GM21825 (cell line): ENCODE data around the gene DNA2.
A peak's percentile ranks its signal among the peaks of the same experiment; 100 is the strongest.
"Not testable (repeated sequence)": the region's sequence is repeated elsewhere in the genome, so short reads cannot be mapped to it uniquely, and the experiment has no call there.

Experiments
- ATAC-seq: cut with Tn5 transposase; IDR thresholded peaks from one replicate; pipeline ENCODE4 v1.9.1; 2021; ENCODE audit warnings: mild to moderate bottlenecking, moderate library complexity; ENCODE audit not compliant: unreplicated experiment

DNA2 gene, protein sequence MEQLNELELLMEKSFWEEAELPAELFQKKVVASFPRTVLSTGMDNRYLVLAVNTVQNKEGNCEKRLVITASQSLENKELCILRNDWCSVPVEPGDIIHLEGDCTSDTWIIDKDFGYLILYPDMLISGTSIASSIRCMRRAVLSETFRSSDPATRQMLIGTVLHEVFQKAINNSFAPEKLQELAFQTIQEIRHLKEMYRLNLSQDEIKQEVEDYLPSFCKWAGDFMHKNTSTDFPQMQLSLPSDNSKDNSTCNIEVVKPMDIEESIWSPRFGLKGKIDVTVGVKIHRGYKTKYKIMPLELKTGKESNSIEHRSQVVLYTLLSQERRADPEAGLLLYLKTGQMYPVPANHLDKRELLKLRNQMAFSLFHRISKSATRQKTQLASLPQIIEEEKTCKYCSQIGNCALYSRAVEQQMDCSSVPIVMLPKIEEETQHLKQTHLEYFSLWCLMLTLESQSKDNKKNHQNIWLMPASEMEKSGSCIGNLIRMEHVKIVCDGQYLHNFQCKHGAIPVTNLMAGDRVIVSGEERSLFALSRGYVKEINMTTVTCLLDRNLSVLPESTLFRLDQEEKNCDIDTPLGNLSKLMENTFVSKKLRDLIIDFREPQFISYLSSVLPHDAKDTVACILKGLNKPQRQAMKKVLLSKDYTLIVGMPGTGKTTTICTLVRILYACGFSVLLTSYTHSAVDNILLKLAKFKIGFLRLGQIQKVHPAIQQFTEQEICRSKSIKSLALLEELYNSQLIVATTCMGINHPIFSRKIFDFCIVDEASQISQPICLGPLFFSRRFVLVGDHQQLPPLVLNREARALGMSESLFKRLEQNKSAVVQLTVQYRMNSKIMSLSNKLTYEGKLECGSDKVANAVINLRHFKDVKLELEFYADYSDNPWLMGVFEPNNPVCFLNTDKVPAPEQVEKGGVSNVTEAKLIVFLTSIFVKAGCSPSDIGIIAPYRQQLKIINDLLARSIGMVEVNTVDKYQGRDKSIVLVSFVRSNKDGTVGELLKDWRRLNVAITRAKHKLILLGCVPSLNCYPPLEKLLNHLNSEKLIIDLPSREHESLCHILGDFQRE

DNA sequence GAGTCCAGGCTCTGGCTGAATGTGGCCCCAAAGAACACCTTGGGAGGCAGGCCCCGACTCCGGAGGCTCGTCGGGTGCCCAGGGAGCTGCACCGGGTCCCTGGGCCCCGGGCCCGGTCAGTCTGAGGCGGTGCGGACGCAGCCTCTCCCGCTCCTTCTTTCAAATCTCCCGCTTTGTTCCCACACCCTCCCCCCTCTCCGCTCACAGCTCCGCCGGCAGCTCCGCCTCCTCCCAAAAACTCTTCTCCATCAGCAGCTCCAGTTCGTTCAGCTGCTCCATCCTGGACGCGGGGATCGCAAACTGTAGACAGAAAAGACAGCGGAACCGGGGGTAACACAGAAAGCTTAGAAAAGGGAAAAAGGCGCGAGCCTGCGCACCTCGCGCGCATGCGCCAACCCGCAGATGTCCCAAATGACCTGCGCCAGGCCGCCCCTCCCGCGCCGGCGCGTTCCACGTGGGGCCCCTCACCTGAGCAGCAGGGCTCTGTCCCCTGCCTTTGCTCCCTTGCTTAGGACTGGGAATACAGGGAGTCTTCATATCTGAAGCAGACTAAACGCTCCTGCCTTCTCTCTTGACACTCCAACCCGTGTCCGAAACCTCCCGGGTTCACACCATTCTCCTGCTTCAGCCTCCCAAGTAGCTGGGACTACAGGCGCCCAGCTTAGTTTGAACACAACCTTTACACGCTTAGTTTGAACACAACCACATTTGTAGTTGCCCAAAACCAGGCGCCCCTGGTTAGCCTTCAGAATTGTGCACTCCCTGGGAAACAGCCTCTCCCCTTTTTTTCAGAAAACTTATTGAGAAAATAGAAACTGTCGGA is at the start of gene DNA2:
DNA2 (minus strand) TSS at position 388 of the 823 bp plus-strand sequence; CDS start at position 279, 109 bp downstream.
- peak; percentile 87 for ATAC-seq

DNA sequence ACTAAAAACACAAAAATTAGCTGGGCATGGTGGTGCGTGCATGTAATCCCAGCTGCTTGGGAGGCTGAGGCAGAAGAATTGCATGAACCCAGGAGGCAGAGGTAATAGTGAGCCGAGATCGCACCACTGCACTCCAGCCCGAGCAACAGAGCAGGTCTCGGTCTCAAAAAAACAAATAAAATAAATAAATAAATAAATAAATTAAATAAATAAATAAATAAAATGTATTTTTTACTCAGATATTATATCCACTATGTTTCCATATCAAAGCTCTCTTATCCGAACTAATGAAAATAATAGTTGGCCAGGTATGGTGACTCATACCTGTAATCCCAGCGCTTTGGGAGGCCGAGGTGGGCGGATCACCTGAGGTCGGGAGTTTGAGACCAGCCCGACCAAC is 46.8 kb upstream of the DNA2 start:
- not testable (repeated sequence) for ATAC-seq

DNA sequence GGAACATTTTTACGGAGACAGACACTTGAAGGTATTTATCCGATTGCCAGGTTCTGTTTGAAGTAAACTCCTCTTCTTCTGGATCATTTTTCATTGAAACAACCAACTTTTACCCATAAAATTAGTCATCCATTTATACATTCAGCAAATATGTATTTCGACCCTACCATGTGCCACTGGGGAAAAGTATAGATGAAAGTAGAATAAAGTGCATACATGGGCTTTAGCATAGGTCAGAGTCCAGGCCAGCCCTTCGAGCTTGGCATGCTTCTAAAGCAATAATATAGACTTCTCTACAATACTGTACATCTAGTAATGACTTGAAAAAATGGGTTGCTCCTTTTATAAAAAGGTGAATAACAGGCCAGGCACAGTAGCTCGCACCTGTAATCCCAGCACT is 45.4 kb upstream of the DNA2 start:
- ATAC-seq: no peak

DNA sequence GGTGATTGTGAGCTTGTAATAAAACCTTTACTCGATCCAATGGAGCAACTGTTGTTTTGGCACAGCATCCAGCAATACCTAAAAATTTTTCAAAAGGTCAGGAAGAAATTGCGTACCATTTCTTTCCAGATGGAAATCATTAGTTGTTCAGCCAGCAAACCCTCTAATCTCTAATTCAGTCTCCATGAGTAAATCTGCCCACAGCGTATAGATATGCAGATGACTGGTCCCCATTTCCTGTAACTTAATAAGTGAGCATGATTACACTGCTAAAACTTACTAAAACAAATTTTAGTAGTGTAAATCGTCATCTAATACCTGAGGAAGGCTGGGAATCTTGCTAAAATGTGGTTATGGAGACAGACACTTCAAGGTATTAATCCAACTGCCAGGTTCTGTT is 45.0 kb upstream of the DNA2 start:
- ATAC-seq: no peak

DNA sequence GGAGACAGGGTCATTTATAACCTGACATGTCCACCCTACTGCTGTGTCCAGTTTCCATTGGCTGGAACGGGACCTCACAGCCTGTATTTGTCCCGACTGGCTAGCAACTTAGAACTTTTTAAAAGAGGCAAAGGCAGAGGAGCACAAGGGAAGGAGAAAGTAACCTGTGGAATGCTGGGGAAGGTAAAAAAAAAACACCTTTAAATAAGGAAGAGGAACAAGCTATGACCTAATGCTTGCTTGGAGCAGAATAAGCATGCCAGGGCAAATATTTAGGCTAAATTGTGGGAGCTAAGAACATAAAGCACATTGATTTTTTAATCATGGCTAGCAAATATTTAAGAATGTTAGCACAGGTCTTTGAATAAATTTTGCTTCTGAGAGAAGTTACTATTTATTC is 44.4 kb upstream of the DNA2 start:
- not testable (repeated sequence) for ATAC-seq

DNA sequence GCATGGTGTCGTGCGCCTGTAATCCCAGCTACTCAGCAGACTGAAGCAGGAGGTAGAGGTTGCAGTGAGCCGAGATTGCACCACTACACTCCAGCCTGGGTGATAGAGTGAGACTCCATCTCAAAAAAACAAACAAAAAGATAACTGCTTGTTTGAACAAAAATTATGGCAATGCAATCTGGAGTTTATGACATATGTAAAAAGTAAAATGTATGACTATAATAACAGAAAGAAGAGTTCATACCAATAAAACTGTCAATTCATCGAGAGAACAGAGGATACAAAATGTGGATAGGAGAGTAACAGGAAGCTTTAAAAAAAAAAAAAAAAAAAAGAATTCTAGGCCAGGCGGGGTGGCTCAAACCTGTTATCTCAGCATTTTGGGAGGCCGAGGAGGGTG is 36.3 kb upstream of the DNA2 start:
- ATAC-seq: no peak

DNA sequence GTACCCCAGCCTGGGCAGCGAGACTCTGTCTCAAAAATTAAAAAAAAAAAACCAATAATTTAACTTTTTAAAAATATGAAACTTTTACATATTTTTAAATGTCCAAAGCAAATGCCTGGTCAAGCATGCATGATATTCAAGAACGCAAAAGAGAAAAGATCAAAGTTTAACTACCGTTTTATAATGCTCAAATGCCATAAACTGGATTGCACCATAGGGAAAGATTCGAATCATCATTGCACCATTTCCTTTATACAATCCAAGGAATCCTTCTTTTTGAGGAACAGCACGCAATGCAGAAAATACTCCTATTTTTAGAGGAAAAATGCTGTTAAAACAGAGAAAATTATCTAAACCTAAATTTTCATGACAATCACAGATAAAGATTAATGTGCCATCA is 34.6 kb upstream of the DNA2 start:
- ATAC-seq: no peak

DNA sequence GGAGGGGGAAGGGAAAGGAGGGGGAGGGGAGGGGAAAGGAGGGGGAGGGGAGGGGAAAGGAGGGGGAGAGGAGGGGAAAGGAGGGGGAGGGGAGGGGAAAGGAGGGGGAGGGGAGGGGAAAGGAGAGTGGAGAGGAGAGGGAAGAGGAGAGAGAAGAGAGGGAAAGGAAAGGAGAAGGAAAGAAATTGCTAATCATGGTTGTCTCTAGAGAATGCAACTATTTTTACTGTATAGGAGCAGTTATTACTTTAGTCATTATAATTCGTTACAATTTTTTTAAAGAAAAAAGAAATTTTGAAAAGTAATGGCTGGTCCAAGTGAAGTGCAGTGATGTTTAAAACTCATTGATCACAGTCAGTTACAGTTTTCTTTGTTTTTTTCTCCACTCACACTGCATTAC is 31.1 kb upstream of the DNA2 start:
- ATAC-seq: no peak

DNA sequence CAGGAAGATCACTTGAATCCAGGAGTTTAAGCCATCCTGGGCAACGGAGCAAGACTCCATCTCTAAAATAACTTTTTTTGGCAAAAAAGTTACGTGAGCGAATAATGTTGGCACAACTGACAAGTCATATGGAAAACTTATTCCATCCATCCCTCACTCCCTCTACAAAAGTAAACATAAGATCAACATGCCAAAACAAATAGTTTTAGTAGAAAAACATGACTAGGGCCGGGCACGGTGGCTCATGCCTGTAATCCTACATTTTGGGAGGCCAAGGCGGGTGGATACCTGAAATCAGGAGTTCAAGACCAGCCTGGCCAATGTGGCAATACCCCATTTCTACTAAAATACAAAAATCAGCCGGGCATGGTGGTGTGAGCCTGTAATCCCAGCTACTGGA is 29.9 kb upstream of the DNA2 start:
- no peak for ATAC-seq

DNA sequence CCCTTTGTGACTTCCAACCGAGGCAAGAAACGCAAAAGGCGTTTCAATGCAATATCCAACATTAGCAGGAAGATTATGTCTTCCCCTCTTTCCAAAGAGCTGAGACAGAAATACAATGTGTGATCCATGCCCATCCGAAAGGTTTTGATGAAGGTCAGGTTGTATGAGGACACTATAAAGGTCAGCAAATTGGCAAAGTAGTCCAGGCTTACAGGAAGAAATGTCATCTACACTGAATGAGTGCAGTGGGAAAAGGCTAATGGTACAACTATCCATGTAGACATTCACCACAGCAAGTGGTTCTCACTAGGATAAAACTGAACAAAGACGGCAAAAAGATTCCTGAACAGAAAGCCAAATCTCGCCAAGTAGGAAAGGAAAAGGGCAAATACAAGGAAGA is 27.8 kb upstream of the DNA2 start:
- ATAC-seq: no peak

DNA sequence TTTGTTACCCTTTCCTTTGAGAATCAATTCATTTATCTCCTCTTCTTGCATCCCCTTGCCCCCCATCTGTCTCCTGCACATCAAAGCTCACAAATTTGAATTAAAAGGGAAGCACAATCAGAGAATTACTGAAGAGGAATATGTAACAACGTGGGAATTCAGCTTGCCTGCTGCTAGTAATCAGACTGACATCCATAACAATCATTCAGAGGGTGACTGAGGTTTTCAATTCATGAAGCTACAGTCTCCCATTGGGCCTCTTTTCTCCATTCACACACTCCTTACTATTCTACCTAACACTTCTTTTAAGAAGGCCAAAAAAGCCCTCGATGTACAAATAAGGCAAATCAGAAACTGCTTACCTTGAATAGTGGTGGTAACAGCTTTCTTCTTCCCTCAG is 24.3 kb upstream of the DNA2 start:
- no peak for ATAC-seq

DNA sequence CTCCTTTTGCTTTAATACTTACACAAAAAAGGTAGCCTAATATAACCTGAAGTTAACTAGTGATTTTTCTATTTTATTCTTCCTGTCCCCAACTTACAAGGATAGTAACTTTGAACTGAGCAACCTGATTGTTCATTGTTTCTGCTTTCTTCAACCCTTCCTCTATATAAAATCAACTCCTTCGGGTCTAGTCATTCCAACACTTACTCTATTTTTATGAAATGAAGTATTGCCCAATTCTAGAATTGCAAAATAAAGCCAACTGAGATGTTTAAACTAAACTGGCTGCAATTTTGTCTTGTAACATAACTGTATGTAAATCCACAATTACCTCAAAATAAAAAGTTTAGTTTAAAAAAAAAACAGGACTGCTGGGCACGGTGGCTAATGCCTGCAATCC is 20.3 kb upstream of the DNA2 start:
- ATAC-seq: no peak

DNA sequence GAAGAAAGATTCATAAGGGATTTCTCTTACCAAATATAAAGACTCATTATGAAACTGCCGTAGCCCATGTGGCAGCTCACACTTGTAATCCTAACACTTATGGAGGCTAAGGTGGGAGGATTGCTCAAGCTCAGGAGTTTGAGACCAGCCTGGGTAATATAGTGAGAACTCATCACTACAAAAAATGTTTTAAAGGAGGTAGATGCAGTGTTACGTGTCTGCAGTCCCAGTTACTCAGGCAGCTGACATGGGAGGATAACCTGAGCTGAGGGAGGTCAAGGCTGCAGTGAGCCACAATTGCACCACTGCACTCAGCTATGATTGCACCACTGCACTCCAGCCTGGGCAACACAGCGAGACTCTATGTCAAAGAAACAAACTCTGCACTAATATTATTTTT is 18.1 kb upstream of the DNA2 start:
- no peak for ATAC-seq

DNA sequence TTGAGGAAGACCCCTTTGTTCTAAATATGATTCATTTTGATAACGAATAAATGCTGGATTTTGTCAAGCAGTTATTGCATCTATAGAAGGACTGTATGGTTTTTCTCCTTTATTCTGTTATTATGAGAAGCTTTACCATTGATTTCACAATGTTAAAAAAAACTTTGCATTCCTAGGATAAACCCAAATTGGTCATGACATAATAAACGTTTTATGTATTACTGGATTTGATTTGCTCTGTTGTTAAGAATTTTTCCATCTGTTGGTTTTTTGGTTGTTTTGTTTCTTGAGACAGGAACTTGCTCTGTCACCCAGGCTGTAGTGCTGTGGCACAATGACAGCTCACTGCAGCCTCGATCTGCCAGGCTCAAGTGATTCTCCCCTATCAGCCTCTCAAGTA is 2.2 kb upstream of the DNA2 start:
- no peak for ATAC-seq

DNA sequence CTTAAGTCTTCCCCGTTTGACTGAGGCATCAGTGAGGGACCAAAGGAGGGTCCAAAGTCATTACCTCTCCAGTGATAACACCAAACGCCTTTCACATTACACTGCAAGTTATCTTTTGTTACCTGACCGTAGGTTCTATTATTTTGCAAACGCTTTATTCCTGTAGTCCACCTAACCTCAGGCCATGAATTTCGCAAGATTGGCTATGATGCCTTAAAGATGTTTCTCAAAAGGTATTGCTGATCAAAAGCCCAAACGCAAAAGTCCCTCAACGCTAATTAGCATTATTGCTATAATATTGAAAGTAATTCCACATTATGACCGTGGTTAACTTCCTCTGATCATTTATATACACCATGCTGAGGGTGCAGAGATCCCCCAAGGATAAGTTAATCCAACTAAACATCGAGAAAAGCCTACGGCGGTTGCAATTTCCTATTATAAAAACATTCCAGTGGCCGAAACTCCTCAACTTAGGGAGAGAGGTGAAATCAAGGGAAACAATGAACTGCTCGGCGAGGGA is 649 bp downstream of the DNA2 start:
- ATAC-seq: no peak

DNA sequence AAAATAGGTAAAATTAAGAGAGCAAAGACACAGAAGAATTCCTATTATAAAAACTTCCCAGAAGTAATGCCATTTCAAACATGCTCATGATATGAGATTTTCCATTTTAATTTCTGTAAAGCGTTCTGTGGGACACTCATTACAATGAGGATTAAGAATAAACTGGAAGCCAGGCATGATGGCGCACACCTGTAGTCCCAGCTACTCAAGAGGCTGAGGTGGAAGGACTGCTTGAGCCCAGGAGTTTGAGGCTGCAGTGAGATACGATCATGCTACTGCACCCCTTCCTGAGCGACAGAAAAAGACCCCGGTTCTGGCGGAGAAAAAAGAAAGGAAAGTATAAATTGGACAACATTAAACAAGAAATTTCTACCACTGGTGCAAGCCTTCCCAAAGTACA is 1.5 kb downstream of the DNA2 start:
- ATAC-seq: no peak

DNA sequence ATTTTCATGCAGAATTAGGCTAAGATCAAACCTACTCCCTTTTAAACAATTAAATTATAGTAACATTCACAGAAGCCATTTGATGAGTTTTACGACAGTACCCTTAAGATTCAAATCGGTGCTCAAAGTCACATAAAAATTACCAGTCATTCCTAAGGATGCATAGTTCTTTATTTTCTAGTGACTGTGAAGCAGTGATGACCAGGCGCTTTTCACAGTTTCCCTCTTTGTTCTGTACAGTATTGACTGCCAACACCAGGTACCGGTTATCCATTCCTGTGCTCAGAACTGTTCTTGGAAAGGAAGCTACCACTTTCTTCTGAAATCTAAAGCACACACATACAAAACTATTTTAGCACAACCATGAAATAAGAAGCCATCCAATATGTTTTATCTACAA is 1.9 kb downstream of the DNA2 start:
- ATAC-seq: no peak

DNA sequence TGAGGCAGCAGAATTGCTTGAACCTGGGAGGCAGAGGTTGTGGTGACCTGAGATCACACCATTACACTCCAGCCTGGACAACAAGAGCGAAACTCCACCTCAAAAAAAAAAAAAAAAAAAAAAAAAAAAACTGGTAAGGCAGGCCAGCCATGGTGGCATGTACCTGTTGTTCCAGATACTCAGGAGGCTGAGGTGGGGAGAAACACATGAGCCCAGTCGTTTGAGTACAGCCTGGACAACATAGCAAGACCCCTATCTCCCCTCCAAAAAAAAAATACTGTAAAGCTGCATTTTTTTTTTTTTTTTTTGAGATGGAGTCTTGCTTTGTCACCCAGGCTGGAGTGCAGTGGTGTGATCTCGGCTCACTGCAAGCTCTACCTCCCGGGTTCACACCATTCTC is 7.0 kb downstream of the DNA2 start:
- not testable (repeated sequence) for ATAC-seq

DNA sequence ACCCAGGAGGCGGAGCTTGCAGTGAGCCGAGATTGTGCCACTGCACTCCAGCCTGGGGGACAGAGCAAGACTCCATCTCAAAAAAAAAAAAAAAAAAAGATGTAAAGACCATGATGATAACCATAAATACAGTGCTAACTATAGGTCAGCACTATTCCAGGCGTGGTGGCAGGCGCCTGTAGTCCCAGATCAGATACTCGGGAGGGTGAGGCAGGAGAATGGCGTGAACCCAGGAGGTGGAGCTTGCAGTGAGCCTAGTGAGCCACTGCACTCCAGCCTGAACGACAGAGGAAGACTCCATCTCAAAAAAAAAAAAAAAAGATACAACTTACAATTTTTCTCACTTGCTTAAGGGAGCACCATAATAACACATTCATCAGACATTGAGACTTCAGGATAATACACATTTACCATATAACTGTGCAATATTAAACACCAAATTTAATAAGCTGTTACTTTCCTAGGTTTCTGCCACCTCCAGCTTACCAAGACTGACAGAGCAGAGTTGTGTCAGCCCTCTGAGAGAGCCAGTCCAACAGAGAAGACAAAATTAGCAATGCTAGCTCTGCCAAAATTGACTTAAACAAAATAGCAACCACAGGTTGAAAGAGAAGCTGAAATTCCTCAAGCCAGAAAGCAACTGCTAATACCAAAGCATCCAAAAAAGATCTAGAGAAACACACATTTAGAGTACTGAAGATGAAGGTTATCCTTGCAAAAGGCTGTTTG is 8.2 kb downstream of the DNA2 start:
- ATAC-seq: no peak

DNA sequence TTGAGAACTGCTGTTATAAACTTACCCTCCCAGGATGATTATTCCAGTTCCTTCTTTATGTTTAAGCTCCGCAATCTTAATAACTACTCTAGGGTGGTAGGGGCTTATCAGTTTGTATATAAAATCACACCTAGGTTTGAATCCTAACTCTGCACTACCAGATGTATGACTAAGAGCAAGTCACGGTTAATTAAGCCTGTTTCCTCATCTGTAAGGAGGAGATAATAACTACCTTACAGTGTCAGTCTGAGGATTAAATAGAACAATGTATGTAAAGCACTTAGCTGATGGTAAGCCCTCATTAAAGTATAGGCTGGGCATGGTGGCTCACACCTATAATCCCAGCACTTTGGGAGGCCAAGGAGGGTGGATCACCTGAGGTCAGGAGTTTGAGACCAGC is 9.2 kb downstream of the DNA2 start:
- ATAC-seq: no peak
